NT2/D1 (cell line): ENCODE results near the gene LIPE.

ENCODE experiments used
- YY1 ChIP-seq: IDR thresholded peaks from 2 replicates; pipeline ENCODE4 v1.6.1; 2011; ENCODE audit not compliant: insufficient read length, insufficient read depth
- ZNF274 ChIP-seq: IDR thresholded peaks from 2 replicates; pipeline ENCODE4 v1.6.1; 2011; ENCODE audit warnings: mild to moderate bottlenecking, low read depth, low read length

DNA sequence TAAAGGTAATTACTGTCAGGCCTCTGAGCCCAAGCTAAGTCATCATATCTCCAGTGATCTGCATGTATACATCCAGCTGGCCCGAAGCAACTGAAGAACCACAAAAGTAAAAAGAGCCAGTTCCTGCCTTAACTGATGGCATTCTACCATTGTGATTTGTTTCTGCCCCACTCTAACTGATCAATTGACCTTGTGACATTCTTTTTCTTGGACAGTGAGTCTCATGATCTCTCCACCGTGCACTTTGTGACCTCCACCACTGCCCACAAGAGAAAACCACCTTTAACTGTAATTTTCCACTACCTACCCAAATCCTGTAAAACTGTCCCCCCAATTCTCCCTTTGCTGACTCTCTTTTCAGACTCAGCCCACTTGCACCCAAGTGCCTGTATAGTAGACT, 32.7 kb upstream of the LIPE start:
- TF ChIP-seq ZNF274: no peak
- TF ChIP-seq YY1: no peak
